ENCODE measurements around the gene XAF1. TPM values are rescaled to one million over a fixed set of nuclear protein-coding genes. Genes with fewer than 3 reads are reported as not detected.

XAF1 gene
- polyA plus RNA-seq, 1 of the 3 experiments (the other 2 are of a cell fraction), result 0.03 TPM

DNA sequence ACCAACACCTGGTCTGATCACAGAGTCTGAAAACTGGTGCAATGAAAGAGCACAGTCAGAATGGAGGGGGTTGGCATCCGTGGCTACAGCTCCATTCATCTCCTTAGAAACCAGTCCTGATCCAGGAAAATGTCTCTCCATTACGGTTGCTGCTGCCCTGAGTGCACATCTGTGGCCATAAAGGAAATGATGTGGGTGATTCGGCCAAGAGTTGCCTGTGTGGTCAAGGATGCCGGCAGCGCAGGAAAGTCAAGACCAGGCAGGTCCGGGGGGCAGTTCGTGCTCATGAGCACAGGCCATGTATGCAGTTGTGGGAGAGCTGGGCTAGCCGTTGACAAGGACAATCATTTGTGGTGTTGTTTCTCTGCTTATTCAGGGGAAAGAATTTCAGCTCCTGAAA, 5.9 kb downstream of the XAF1 start:
- TF ChIP-seq FOXJ3 (CRISPR knock-in tag; IDR thresholded peaks at IDR 0.05), result no peak
- TF ChIP-seq GABPA (IDR thresholded peaks at IDR 0.05; ENCODE audit: low read depth), result no peak
- TF ChIP-seq JUND (IDR thresholded peaks at IDR 0.05), result no peak
- TF ChIP-seq, protein P1, sequence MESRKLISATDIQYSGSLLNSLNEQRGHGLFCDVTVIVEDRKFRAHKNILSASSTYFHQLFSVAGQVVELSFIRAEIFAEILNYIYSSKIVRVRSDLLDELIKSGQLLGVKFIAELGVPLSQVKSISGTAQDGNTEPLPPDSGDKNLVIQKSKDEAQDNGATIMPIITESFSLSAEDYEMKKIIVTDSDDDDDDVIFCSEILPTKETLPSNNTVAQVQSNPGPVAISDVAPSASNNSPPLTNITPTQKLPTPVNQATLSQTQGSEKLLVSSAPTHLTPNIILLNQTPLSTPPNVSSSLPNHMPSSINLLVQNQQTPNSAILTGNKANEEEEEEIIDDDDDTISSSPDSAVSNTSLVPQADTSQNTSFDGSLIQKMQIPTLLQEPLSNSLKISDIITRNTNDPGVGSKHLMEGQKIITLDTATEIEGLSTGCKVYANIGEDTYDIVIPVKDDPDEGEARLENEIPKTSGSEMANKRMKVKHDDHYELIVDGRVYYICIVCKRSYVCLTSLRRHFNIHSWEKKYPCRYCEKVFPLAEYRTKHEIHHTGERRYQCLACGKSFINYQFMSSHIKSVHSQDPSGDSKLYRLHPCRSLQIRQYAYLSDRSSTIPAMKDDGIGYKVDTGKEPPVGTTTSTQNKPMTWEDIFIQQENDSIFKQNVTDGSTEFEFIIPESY (IDR thresholded peaks at IDR 0.05; ENCODE audit: borderline replicate concordance, low read depth), result no peak
- TF ChIP-seq RFX5 (IDR thresholded peaks at IDR 0.05; ENCODE audit: low read length), result no peak
- no peak for TF ChIP-seq NRF1 (IDR thresholded peaks at IDR 0.05; ENCODE audit: low read depth, low read length)
- TF ChIP-seq, protein P2, sequence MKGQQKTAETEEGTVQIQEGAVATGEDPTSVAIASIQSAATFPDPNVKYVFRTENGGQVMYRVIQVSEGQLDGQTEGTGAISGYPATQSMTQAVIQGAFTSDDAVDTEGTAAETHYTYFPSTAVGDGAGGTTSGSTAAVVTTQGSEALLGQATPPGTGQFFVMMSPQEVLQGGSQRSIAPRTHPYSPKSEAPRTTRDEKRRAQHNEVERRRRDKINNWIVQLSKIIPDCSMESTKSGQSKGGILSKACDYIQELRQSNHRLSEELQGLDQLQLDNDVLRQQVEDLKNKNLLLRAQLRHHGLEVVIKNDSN (IDR thresholded peaks at IDR 0.05; ENCODE audit: borderline replicate concordance, low read depth), result no peak
- TF ChIP-seq EZH2phosphoT487 (IDR thresholded peaks at IDR 0.05; ENCODE audit: borderline replicate concordance, low read depth), result no peak
- no peak for TF ChIP-seq RAD21 (IDR thresholded peaks at IDR 0.05; ENCODE audit: low read length)
- no peak for TF ChIP-seq YY1 (IDR thresholded peaks at IDR 0.05; ENCODE audit: low read depth)
- no peak for TF ChIP-seq EP300 (IDR thresholded peaks at IDR 0.05; ENCODE audit: borderline replicate concordance in 1 of 2, low read depth in 1 of 2, low read length in 1 of 2)
- TF ChIP-seq, protein P3, sequence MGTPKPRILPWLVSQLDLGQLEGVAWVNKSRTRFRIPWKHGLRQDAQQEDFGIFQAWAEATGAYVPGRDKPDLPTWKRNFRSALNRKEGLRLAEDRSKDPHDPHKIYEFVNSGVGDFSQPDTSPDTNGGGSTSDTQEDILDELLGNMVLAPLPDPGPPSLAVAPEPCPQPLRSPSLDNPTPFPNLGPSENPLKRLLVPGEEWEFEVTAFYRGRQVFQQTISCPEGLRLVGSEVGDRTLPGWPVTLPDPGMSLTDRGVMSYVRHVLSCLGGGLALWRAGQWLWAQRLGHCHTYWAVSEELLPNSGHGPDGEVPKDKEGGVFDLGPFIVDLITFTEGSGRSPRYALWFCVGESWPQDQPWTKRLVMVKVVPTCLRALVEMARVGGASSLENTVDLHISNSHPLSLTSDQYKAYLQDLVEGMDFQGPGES (IDR thresholded peaks at IDR 0.05; ENCODE audit: low read depth, low read length), result no peak
- TF ChIP-seq TEAD4 (IDR thresholded peaks at IDR 0.05; ENCODE audit: borderline replicate concordance, insufficient read depth), result no peak
- TF ChIP-seq TCF12 (IDR thresholded peaks at IDR 0.05), result no peak
- TF ChIP-seq TAF1 (IDR thresholded peaks at IDR 0.05; ENCODE audit: borderline replicate concordance, low read depth, low read length), result no peak
- TF ChIP-seq RCOR1 (IDR thresholded peaks at IDR 0.05; ENCODE audit: low read length), result no peak
- Histone ChIP-seq H3K27ac (ENCODE audit: low read depth in 2 of 2, low read length in 1 of 2) (no peak overlapping the region), H3K79me2 (ENCODE audit: insufficient read depth) (no peaks in the 10 kb centered on the region), H3K4me3 (ENCODE audit: low read depth in 2 of 2, low read length in 1 of 2) (no peak overlapping the region), H3K36me3 (replicated peaks in 1 of 2; ENCODE audit: control insufficient read depth in 1 of 2, insufficient read depth in 2 of 2, low read length in 1 of 2) (no peaks in the 10 kb centered on the region), H3K4me1 (ENCODE audit: control insufficient read depth in 1 of 2, insufficient read depth in 2 of 2, low read depth in 1 of 2, low read length in 1 of 2) (no peaks in the 10 kb centered on the region), H3K4me2 (no peak overlapping the region), H4K20me1 (ENCODE audit: insufficient read depth) (no peaks in the 10 kb centered on the region), H3K9me2 (no peaks in the 10 kb centered on the region), H3K9me3 (no peaks in the 10 kb centered on the region), H2AFZ (ENCODE audit: low read depth) (no peak overlapping the region), H3K27me3 (ENCODE audit: insufficient read depth) (peaks cover 24% of the 10 kb centered on the region; the same call in 1 of the 2 replicates), H3K9ac (no peak overlapping the region), H3F3A (replicated peaks; ENCODE audit: insufficient read depth) (no peaks in the 10 kb centered on the region)
- ChIA-PET CTCF (interaction anchor here (1.4 to 1.5 kb wide), 2 partner anchors 11 to 92 kb away, joined by 3 to 5 read pairs; no protein-coding TSS in a partner anchor), POLR2A (no interaction called here)
- WGBS (ENCODE audit: low lambda C conversion rate), result 7% methylated on average over 8 of the region's 8 CpGs
- DNase-seq, result no peak

All from SK-N-SH (cell line).